Measurements from ENCODE around the gene CIBAR2.

GRCh38 chr16:85153046-85153445, 40.8 kb upstream of the CIBAR2 start:
- TF ChIP-seq, protein P1, sequence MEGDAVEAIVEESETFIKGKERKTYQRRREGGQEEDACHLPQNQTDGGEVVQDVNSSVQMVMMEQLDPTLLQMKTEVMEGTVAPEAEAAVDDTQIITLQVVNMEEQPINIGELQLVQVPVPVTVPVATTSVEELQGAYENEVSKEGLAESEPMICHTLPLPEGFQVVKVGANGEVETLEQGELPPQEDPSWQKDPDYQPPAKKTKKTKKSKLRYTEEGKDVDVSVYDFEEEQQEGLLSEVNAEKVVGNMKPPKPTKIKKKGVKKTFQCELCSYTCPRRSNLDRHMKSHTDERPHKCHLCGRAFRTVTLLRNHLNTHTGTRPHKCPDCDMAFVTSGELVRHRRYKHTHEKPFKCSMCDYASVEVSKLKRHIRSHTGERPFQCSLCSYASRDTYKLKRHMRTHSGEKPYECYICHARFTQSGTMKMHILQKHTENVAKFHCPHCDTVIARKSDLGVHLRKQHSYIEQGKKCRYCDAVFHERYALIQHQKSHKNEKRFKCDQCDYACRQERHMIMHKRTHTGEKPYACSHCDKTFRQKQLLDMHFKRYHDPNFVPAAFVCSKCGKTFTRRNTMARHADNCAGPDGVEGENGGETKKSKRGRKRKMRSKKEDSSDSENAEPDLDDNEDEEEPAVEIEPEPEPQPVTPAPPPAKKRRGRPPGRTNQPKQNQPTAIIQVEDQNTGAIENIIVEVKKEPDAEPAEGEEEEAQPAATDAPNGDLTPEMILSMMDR (IDR thresholded peaks at IDR 0.05; ENCODE audit: poor library complexity) = no peak
- no peak for TF ChIP-seq EZH2 (IDR thresholded peaks at IDR 0.05; ENCODE audit: borderline replicate concordance)

Measured in hepatocyte (in vitro differentiated cells).